SK-N-SH treated with all-trans-retinoic acid at 6 μM for 48 hours (cell line): ENCODE data around the gene PPP2R3B.

Experiments
- ATAC-seq: fragments of 200-7000 bp; cut with Tn5 transposase; 3 replicates; pipeline ENCODE4 v1.9.1; 2020; ENCODE audit warnings: mild to moderate bottlenecking, moderate library complexity
- ARNTL ChIP-seq: fragments of 450-650 bp; formaldehyde crosslinking; IDR thresholded peaks from 2 replicates; pipeline ENCODE4 v1.5.0; 2020; ENCODE audit warnings: low read depth, mild to moderate bottlenecking, moderate library complexity, borderline replicate concordance
- BACH2 ChIP-seq: fragments of 250-450 bp; sonication (Bioruptor Pico); IDR thresholded peaks from 2 replicates; pipeline ENCODE4 v1.9.0; 2021; ENCODE audit warnings: mild to moderate bottlenecking, borderline replicate concordance
- ESRRG ChIP-seq: fragments of 250-450 bp; sonication (Bioruptor Pico); IDR thresholded peaks from 2 replicates; pipeline ENCODE4 v1.6.1; 2021; ENCODE audit warnings: mild to moderate bottlenecking
- GLIS3 ChIP-seq: fragments of 250-450 bp; sonication (Bioruptor Pico); IDR thresholded peaks from 2 replicates; pipeline ENCODE4 v1.5.0; 2020; ENCODE audit warnings: mild to moderate bottlenecking, moderate library complexity
- ISL1 ChIP-seq: fragments of 250-450 bp; sonication (Bioruptor Pico); IDR thresholded peaks from 2 replicates; pipeline ENCODE4 v2.1.2; 2022; ENCODE audit warnings: mild to moderate bottlenecking, moderate library complexity
- OSR1 ChIP-seq: fragments of 250-450 bp; sonication (Bioruptor Pico); IDR thresholded peaks from 2 replicates; pipeline ENCODE4 v1.8.0; 2022; ENCODE audit warnings: moderate library complexity, mild to moderate bottlenecking, inconsistent platforms
- PPARA ChIP-seq: fragments of 250-450 bp; sonication (Bioruptor Pico); IDR thresholded peaks from 2 replicates; pipeline ENCODE4 v1.5.0; 2020; ENCODE audit warnings: mild to moderate bottlenecking, borderline replicate concordance
- RARB ChIP-seq: fragments of 250-450 bp; sonication (Bioruptor Pico); IDR thresholded peaks from 2 replicates; pipeline ENCODE4 v1.8.0; 2021; ENCODE audit warnings: mild to moderate bottlenecking, moderate library complexity
- SNAI2 ChIP-seq: fragments of 250-450 bp; sonication (Bioruptor Pico); IDR thresholded peaks from 2 replicates; pipeline ENCODE4 v1.5.0; 2020; ENCODE audit warnings: mild to moderate bottlenecking, moderate library complexity
- TCF4 ChIP-seq: fragments of 250-450 bp; sonication (Bioruptor Pico); IDR thresholded peaks from 2 replicates; pipeline ENCODE4 v1.8.0; 2021; ENCODE audit warnings: mild to moderate bottlenecking, moderate library complexity, borderline replicate concordance
- TOX ChIP-seq: fragments of 250-450 bp; sonication (Bioruptor Pico); IDR thresholded peaks from 2 replicates; pipeline ENCODE4 v1.8.0; 2021; ENCODE audit warnings: mild to moderate bottlenecking, moderate library complexity, borderline replicate concordance
- ZC3H10 ChIP-seq: fragments of 250-450 bp; sonication (Bioruptor Pico); IDR thresholded peaks from 2 replicates; pipeline ENCODE4 v1.5.1; 2021; ENCODE audit warnings: mild to moderate bottlenecking, moderate library complexity
- ZFP30 ChIP-seq: fragments of 450-650 bp; formaldehyde crosslinking; IDR thresholded peaks from 2 replicates; pipeline ENCODE4 v1.5.0; 2022; ENCODE audit warnings: mild to moderate bottlenecking, moderate library complexity
- ZNF565 ChIP-seq: fragments of 450-650 bp; formaldehyde crosslinking; conservative IDR thresholded peaks from 2 replicates; pipeline ENCODE4 v1.5.0; 2020; ENCODE audit warnings: low read depth, mild to moderate bottlenecking, moderate library complexity
- ZNF70 ChIP-seq: fragments of 450-650 bp; formaldehyde crosslinking; IDR thresholded peaks from 2 replicates; pipeline ENCODE4 v1.5.0; 2020; ENCODE audit warnings: mild to moderate bottlenecking, moderate library complexity
- ZNF8 ChIP-seq: fragments of 450-650 bp; formaldehyde crosslinking; IDR thresholded peaks from 2 replicates; pipeline ENCODE4 v1.5.0; 2020; ENCODE audit warnings: mild to moderate bottlenecking, moderate library complexity
- TF ChIP-seq, protein P1 (sequence below): fragments of 250-450 bp; sonication (Bioruptor Pico); IDR thresholded peaks from 2 replicates; pipeline ENCODE4 v1.8.0; 2021; ENCODE audit warnings: low read depth, mild to moderate bottlenecking, moderate library complexity, borderline replicate concordance
- TF ChIP-seq, protein P2 (sequence below): fragments of 250-450 bp; sonication (Bioruptor Pico); IDR thresholded peaks from 2 replicates; pipeline ENCODE4 v1.5.1; 2020; ENCODE audit warnings: low read depth, mild to moderate bottlenecking, moderate library complexity
- TF ChIP-seq, protein P3 (sequence below): fragments of 250-450 bp; sonication (Bioruptor Pico); IDR thresholded peaks from 2 replicates; pipeline ENCODE4 v1.8.0; 2020; ENCODE audit warnings: mild to moderate bottlenecking, moderate library complexity, borderline replicate concordance
- TF ChIP-seq, protein P4 (sequence below): fragments of 250-450 bp; sonication (Bioruptor Pico); IDR thresholded peaks from 2 replicates; pipeline ENCODE4 v1.5.0; 2020; ENCODE audit warnings: mild to moderate bottlenecking, moderate library complexity

Gene PPP2R3B

DNA sequence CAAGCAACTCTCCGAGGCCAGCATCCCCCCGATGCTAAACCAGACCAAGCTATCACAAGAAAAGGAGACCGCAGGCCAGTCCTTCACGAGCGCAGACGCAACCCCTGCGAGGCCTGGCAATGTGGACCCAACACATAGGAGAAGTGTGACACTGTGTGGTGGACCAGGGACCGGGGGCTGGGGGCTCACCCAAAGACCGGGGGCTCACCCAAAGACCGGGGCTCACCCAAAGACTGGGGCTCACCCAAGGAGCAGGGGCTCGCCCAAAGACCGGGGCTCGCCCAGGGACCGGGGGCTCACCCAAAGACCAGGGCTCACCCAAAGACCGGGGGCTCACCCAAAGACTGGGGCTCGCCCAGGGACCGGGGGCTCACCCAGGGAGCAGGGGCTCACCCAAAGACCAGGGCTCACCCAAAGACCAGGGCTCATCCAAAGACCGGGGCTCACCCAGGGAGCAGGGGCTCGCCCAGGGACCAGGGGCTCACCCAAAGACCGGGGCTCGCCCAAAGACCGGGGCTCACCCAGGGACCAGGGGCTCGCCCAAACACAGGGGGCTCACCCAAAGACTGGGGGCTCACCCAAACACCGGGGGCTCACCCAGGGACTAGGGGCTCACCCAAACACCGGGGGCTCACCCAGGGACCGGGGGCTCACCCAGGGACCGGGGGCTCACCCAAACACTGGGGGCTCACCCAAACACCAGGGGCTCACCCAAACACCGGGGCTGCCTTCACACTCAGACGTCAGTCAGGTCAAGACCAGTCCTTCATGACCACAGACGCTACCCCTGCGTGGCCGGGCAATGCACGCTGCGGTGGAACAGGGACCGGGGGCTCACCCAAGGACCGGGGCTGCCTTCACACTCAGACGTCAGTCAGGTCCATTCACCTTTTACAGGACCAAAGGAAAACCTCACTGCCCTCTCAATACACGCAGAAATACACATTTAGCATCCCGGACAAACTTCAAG is 32.9 kb downstream of the PPP2R3B start (continued):
- TF ChIP-seq, protein P1, sequence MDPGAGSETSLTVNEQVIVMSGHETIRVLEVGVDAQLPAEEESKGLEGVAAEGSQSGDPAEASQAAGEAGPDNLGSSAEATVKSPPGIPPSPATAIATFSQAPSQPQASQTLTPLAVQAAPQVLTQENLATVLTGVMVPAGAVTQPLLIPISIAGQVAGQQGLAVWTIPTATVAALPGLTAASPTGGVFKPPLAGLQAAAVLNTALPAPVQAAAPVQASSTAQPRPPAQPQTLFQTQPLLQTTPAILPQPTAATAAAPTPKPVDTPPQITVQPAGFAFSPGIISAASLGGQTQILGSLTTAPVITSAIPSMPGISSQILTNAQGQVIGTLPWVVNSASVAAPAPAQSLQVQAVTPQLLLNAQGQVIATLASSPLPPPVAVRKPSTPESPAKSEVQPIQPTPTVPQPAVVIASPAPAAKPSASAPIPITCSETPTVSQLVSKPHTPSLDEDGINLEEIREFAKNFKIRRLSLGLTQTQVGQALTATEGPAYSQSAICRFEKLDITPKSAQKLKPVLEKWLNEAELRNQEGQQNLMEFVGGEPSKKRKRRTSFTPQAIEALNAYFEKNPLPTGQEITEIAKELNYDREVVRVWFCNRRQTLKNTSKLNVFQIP (CRISPR knock-in tag) = no peak
- no peak for TF ChIP-seq TCF4
- TF ChIP-seq, protein P2, sequence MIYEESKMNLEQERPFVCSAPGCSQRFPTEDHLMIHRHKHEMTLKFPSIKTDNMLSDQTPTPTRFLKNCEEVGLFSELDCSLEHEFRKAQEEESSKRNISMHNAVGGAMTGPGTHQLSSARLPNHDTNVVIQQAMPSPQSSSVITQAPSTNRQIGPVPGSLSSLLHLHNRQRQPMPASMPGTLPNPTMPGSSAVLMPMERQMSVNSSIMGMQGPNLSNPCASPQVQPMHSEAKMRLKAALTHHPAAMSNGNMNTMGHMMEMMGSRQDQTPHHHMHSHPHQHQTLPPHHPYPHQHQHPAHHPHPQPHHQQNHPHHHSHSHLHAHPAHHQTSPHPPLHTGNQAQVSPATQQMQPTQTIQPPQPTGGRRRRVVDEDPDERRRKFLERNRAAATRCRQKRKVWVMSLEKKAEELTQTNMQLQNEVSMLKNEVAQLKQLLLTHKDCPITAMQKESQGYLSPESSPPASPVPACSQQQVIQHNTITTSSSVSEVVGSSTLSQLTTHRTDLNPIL (CRISPR knock-in tag) = no peak
- TF ChIP-seq RARB (CRISPR knock-in tag) = no peak
- TF ChIP-seq ZNF565 (CRISPR knock-in tag) = no peak
- TF ChIP-seq, protein P3, sequence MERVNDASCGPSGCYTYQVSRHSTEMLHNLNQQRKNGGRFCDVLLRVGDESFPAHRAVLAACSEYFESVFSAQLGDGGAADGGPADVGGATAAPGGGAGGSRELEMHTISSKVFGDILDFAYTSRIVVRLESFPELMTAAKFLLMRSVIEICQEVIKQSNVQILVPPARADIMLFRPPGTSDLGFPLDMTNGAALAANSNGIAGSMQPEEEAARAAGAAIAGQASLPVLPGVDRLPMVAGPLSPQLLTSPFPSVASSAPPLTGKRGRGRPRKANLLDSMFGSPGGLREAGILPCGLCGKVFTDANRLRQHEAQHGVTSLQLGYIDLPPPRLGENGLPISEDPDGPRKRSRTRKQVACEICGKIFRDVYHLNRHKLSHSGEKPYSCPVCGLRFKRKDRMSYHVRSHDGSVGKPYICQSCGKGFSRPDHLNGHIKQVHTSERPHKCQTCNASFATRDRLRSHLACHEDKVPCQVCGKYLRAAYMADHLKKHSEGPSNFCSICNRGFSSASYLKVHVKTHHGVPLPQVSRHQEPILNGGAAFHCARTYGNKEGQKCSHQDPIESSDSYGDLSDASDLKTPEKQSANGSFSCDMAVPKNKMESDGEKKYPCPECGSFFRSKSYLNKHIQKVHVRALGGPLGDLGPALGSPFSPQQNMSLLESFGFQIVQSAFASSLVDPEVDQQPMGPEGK (CRISPR knock-in tag) = no peak
- no peak for TF ChIP-seq ZC3H10 (CRISPR knock-in tag)
- no peak for TF ChIP-seq ESRRG (CRISPR knock-in tag)

DNA sequence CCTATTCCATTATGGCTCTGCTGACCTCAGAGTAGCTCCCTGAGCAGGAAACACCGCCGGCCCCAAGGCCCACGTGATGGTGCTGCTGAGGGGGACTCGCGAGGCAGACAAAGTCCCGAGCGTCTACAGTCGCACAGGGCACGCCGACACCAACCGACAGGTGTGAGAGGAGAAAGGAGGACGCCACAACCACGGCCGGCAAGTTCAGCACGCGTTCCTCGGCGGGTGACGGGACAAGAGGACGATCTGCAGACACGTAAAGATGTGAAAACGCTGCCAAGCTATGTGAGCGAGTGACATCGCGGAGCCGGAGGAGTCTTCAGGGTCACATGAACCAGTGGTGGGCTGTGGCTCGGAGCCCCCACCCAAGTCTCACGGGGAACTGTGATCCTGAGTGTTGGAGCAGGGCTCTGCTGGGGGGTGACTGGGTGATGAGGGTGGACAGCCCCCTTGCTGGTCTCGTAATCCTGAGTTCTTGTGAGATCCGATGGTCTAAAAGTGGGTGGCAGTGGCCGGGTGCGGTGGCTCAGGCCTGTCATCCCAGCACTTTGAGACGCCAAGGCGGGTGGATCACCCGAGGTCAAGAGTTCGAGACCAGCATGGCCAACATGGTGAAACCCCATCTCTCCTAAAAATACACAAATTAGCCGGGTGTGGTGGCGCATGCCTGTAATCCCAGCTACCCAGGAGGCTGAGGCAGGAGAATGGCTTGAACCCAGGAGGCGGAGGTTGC is 34.0 kb downstream of the PPP2R3B start:
- TF ChIP-seq RARB (CRISPR knock-in tag) (no peak), TOX (CRISPR knock-in tag) (no peak), GLIS3 (no peak), ISL1 (no peak), ZFP30 (CRISPR knock-in tag) (no peak), BACH2 (no peak), ARNTL (CRISPR knock-in tag) (no peak), ZNF565 (CRISPR knock-in tag) (no peak), ESRRG (CRISPR knock-in tag) (no peak), OSR1 (CRISPR knock-in tag) (no peak), TCF4 (no peak), PPARA (CRISPR knock-in tag) (no peak), ZNF70 (CRISPR knock-in tag) (no peak), SNAI2 (no peak), ZNF8 (CRISPR knock-in tag) (no peak)
- TF ChIP-seq, protein P4, sequence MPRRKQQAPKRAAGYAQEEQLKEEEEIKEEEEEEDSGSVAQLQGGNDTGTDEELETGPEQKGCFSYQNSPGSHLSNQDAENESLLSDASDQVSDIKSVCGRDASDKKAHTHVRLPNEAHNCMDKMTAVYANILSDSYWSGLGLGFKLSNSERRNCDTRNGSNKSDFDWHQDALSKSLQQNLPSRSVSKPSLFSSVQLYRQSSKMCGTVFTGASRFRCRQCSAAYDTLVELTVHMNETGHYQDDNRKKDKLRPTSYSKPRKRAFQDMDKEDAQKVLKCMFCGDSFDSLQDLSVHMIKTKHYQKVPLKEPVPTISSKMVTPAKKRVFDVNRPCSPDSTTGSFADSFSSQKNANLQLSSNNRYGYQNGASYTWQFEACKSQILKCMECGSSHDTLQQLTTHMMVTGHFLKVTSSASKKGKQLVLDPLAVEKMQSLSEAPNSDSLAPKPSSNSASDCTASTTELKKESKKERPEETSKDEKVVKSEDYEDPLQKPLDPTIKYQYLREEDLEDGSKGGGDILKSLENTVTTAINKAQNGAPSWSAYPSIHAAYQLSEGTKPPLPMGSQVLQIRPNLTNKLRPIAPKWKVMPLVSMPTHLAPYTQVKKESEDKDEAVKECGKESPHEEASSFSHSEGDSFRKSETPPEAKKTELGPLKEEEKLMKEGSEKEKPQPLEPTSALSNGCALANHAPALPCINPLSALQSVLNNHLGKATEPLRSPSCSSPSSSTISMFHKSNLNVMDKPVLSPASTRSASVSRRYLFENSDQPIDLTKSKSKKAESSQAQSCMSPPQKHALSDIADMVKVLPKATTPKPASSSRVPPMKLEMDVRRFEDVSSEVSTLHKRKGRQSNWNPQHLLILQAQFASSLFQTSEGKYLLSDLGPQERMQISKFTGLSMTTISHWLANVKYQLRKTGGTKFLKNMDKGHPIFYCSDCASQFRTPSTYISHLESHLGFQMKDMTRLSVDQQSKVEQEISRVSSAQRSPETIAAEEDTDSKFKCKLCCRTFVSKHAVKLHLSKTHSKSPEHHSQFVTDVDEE (CRISPR knock-in tag) = no peak
- TF ChIP-seq, protein P1 (CRISPR knock-in tag) = no peak
- TF ChIP-seq, protein P2 (CRISPR knock-in tag) = no peak
- TF ChIP-seq, all 23 proteins: peak for 0
- ATAC-seq = no peak
